ENCODE results near the gene OR52I1.

The OR52I1 gene

GRCh38 chr11:4593739-4594138 is at the start of gene OR52I1:
Gene OR52I1 (plus strand): TSS chr11:4594039. CDS start chr11:4594039, 0 bp downstream.
- H3K27ac ChIP-seq, result no peak within 1 kb of the TSS

GRCh38 chr11:4544891-4545290 is 48.9 kb upstream of the OR52I1 start, which contains the start of gene OR52M1:
Gene OR52M1 (plus strand): TSS chr11:4545191. CDS start chr11:4545191, 0 bp downstream.
- Histone ChIP-seq H3K9me3 (no peaks in the 10 kb centered on the region), H3K27ac (no peak within 1 kb of the TSS), H4K20me1 (no peaks in the 10 kb centered on the region), H3K4me2 (no peak within 1 kb of the TSS), H3K9ac (no peak within 1 kb of the TSS), H3K27me3 (no peaks in the 10 kb centered on the region), H3K36me3 (no peaks in the 10 kb centered on the region), H3K4me1 (no peaks in the 10 kb centered on the region), H3K4me3 (no peak within 1 kb of the TSS)
- no peak for TF ChIP-seq Cebpa-rat (IDR thresholded peaks at IDR 0.05)

More at GRCh38 chr11:4593739-4594138, at the start of gene OR52I1:
- Histone ChIP-seq H3K4me2 (no peak within 1 kb of the TSS), H3K4me1 (no peaks in the 10 kb centered on the region), H3K27me3 (no peaks in the 10 kb centered on the region), H3K4me3 (no peak within 1 kb of the TSS), H3K9ac (no peak within 1 kb of the TSS), H3K9me3 (no peaks in the 10 kb centered on the region), H3K36me3 (peaks cover 16% of the 10 kb centered on the region), H4K20me1 (no peaks in the 10 kb centered on the region)
- no peak for TF ChIP-seq Cebpa-rat (IDR thresholded peaks at IDR 0.05)

- peaks cover 14% of the 10 kb centered on the region for H3K9me3 ChIP-seq
- H3K4me1 ChIP-seq, result no peaks in the 10 kb centered on the region
- TF ChIP-seq Cebpa-rat (IDR thresholded peaks at IDR 0.05), result no peak
- H3K36me3 ChIP-seq, result no peaks in the 10 kb centered on the region
- H3K27me3 ChIP-seq, result no peaks in the 10 kb centered on the region
- H3K9ac ChIP-seq, result no peak overlapping the region
- H3K4me3 ChIP-seq, result no peak overlapping the region
- H4K20me1 ChIP-seq, result no peaks in the 10 kb centered on the region
- no peak overlapping the region for H3K4me2 ChIP-seq
- no peak overlapping the region for H3K27ac ChIP-seq
These were observed 47.0 kb upstream of the OR52I1 start for GRCh38 chr11:4546878-4547277.

GRCh38 chr11:4547416-4547815 is 46.4 kb upstream of the OR52I1 start:
- no peak overlapping the region for H3K4me3 ChIP-seq
- no peaks in the 10 kb centered on the region for H3K27me3 ChIP-seq
- no peaks in the 10 kb centered on the region for H4K20me1 ChIP-seq
- H3K27ac ChIP-seq, result no peak overlapping the region
- no peak overlapping the region for H3K4me2 ChIP-seq
- peaks cover 14% of the 10 kb centered on the region for H3K9me3 ChIP-seq
- no peaks in the 10 kb centered on the region for H3K36me3 ChIP-seq
- H3K4me1 ChIP-seq, result no peaks in the 10 kb centered on the region
- TF ChIP-seq Cebpa-rat (IDR thresholded peaks at IDR 0.05), result no peak
- H3K9ac ChIP-seq, result no peak overlapping the region

GRCh38 chr11:4551346-4551979 is 42.4 kb upstream of the OR52I1 start:
- no peaks in the 10 kb centered on the region for H3K27me3 ChIP-seq
- H3K36me3 ChIP-seq, result no peaks in the 10 kb centered on the region
- no peak overlapping the region for H3K9ac ChIP-seq
- peaks cover 14% of the 10 kb centered on the region for H3K9me3 ChIP-seq
- H3K4me3 ChIP-seq, result no peak overlapping the region
- no peaks in the 10 kb centered on the region for H4K20me1 ChIP-seq
- no peak for TF ChIP-seq Cebpa-rat (IDR thresholded peaks at IDR 0.05)
- H3K27ac ChIP-seq, result no peak overlapping the region
- H3K4me2 ChIP-seq, result no peak overlapping the region
- H3K4me1 ChIP-seq, result no peaks in the 10 kb centered on the region

- H3K36me3 ChIP-seq, result no peaks in the 10 kb centered on the region
- no peak overlapping the region for H3K27ac ChIP-seq
- no peak overlapping the region for H3K9ac ChIP-seq
- no peaks in the 10 kb centered on the region for H3K27me3 ChIP-seq
- no peaks in the 10 kb centered on the region for H4K20me1 ChIP-seq
- no peak overlapping the region for H3K4me3 ChIP-seq
- peaks cover 9% of the 10 kb centered on the region; the same call in 1 of the 2 replicates for H3K9me3 ChIP-seq
- no peak overlapping the region for H3K4me2 ChIP-seq
- H3K4me1 ChIP-seq, result no peaks in the 10 kb centered on the region
- no peak for TF ChIP-seq Cebpa-rat (IDR thresholded peaks at IDR 0.05)
These were observed 34.1 kb upstream of the OR52I1 start for GRCh38 chr11:4559527-4560440.

- no peaks in the 10 kb centered on the region for H3K4me1 ChIP-seq
- H3K4me3 ChIP-seq, result no peak overlapping the region
- no peak overlapping the region for H3K9ac ChIP-seq
- H3K9me3 ChIP-seq, result peaks cover 11% of the 10 kb centered on the region; the same call in 1 of the 2 replicates
- no peaks in the 10 kb centered on the region for H4K20me1 ChIP-seq
- no peaks in the 10 kb centered on the region for H3K27me3 ChIP-seq
- no peak for TF ChIP-seq Cebpa-rat (IDR thresholded peaks at IDR 0.05)
- H3K4me2 ChIP-seq, result no peak overlapping the region
- no peak overlapping the region for H3K27ac ChIP-seq
- no peaks in the 10 kb centered on the region for H3K36me3 ChIP-seq
These were observed 33.4 kb upstream of the OR52I1 start for GRCh38 chr11:4560467-4560866.

GRCh38 chr11:4565371-4565770 is 28.5 kb upstream of the OR52I1 start:
- peaks cover 20% of the 10 kb centered on the region for H3K9me3 ChIP-seq
- H3K36me3 ChIP-seq, result no peaks in the 10 kb centered on the region
- H4K20me1 ChIP-seq, result no peaks in the 10 kb centered on the region
- no peaks in the 10 kb centered on the region for H3K27me3 ChIP-seq
- H3K9ac ChIP-seq, result no peak overlapping the region
- no peaks in the 10 kb centered on the region for H3K4me1 ChIP-seq
- no peak overlapping the region for H3K4me2 ChIP-seq
- TF ChIP-seq Cebpa-rat (IDR thresholded peaks at IDR 0.05), result no peak
- H3K4me3 ChIP-seq, result no peak overlapping the region
- H3K27ac ChIP-seq, result no peak overlapping the region

GRCh38 chr11:4569075-4569474 is 24.8 kb upstream of the OR52I1 start:
- no peaks in the 10 kb centered on the region for H4K20me1 ChIP-seq
- H3K9ac ChIP-seq, result no peak overlapping the region
- H3K27ac ChIP-seq, result no peak overlapping the region
- no peak for TF ChIP-seq Cebpa-rat (IDR thresholded peaks at IDR 0.05)
- peaks cover 17% of the 10 kb centered on the region for H3K9me3 ChIP-seq
- no peak overlapping the region for H3K4me2 ChIP-seq
- no peaks in the 10 kb centered on the region for H3K36me3 ChIP-seq
- no peaks in the 10 kb centered on the region for H3K4me1 ChIP-seq
- H3K4me3 ChIP-seq, result no peak overlapping the region
- no peaks in the 10 kb centered on the region for H3K27me3 ChIP-seq

- Histone ChIP-seq H3K4me2 (no peak overlapping the region), H3K4me3 (no peak overlapping the region), H3K36me3 (no peaks in the 10 kb centered on the region), H3K27ac (no peak overlapping the region), H3K9me3 (no peaks in the 10 kb centered on the region), H3K4me1 (peaks cover 11% of the 10 kb centered on the region), H3K27me3 (no peaks in the 10 kb centered on the region), H3K9ac (no peak overlapping the region), H4K20me1 (no peaks in the 10 kb centered on the region)
- no peak for TF ChIP-seq Cebpa-rat (IDR thresholded peaks at IDR 0.05)
These were observed 17.0 kb upstream of the OR52I1 start for GRCh38 chr11:4576880-4577279.
